Measurements from ENCODE around the gene SNX9.
"Not testable (repeated sequence)": the region's sequence is repeated elsewhere in the genome, so short reads cannot be mapped to it uniquely, and the experiment has no call there.

Gene SNX9

GRCh38 chr6:157911278-157911677, 88.2 kb downstream of the SNX9 start:
- Mint-ChIP-seq H3K27ac (no peak overlapping the region), H3K36me3 (ENCODE audit: low read depth) (peaks cover 68% of the 10 kb centered on the region), H3K9me3 (no peaks in the 10 kb centered on the region), H3K4me3 (no peak overlapping the region), H3K27me3 (no peaks in the 10 kb centered on the region), H3K4me1 (peaks cover 25% of the 10 kb centered on the region)
- DNase-seq (no peak), ATAC-seq (no peak)

- Mint-ChIP-seq H3K27ac (no peak overlapping the region), H3K4me1 (peaks cover 24% of the 10 kb centered on the region), H3K36me3 (ENCODE audit: low read depth) (peaks cover 68% of the 10 kb centered on the region), H3K9me3 (no peaks in the 10 kb centered on the region), H3K27me3 (no peaks in the 10 kb centered on the region), H3K4me3 (no peak overlapping the region)
- DNase-seq (no peak), ATAC-seq (no peak)
Observed at GRCh38 chr6:157911786-157912185, 88.7 kb downstream of the SNX9 start.

- peaks cover 67% of the 10 kb centered on the region for H3K36me3 Mint-ChIP-seq (ENCODE audit: low read depth)
- no peaks in the 10 kb centered on the region for H3K9me3 Mint-ChIP-seq
- DNase-seq (no peak), ATAC-seq (no peak)
- no peaks in the 10 kb centered on the region for H3K27me3 Mint-ChIP-seq
- no peak overlapping the region for H3K4me3 Mint-ChIP-seq
- peaks cover 23% of the 10 kb centered on the region for H3K4me1 Mint-ChIP-seq
- no peak overlapping the region for H3K27ac Mint-ChIP-seq
Observed at GRCh38 chr6:157912326-157912725, 89.3 kb downstream of the SNX9 start.

GRCh38 chr6:157921685-157922367, 98.8 kb downstream of the SNX9 start:
- H3K9me3 Mint-ChIP-seq = peaks cover 5% of the 10 kb centered on the region
- peak overlapping the region; percentile 18 for H3K27ac Mint-ChIP-seq
- H3K4me1 Mint-ChIP-seq = peaks cover 7% of the 10 kb centered on the region
- peaks cover 70% of the 10 kb centered on the region for H3K36me3 Mint-ChIP-seq (ENCODE audit: low read depth)
- H3K27me3 Mint-ChIP-seq = no peaks in the 10 kb centered on the region
- DNase-seq (no peak), ATAC-seq (no peak)
- no peak overlapping the region for H3K4me3 Mint-ChIP-seq

GRCh38 chr6:157925771-157926170, 102.7 kb downstream of the SNX9 start:
- DNase-seq (no peak), ATAC-seq (no peak)
- peaks cover 7% of the 10 kb centered on the region for H3K4me1 Mint-ChIP-seq
- no peak overlapping the region for H3K4me3 Mint-ChIP-seq
- H3K36me3 Mint-ChIP-seq (ENCODE audit: low read depth) = peaks cover 67% of the 10 kb centered on the region
- H3K27ac Mint-ChIP-seq = no peak overlapping the region
- no peaks in the 10 kb centered on the region for H3K27me3 Mint-ChIP-seq
- H3K9me3 Mint-ChIP-seq = no peaks in the 10 kb centered on the region

- Mint-ChIP-seq H3K27me3 (no peaks in the 10 kb centered on the region), H3K36me3 (ENCODE audit: low read depth) (peaks cover 63% of the 10 kb centered on the region), H3K27ac (no peak overlapping the region), H3K9me3 (no peaks in the 10 kb centered on the region), H3K4me1 (no peaks in the 10 kb centered on the region), H3K4me3 (no peak overlapping the region)
- ATAC-seq = no peak
- no peak for DNase-seq
Observed at GRCh38 chr6:157927011-157927410, 104.0 kb downstream of the SNX9 start.

GRCh38 chr6:157928428-157928827, 105.4 kb downstream of the SNX9 start:
- Mint-ChIP-seq H3K4me1 (no peaks in the 10 kb centered on the region), H3K36me3 (ENCODE audit: low read depth) (peaks cover 59% of the 10 kb centered on the region), H3K4me3 (no peak overlapping the region), H3K27ac (no peak overlapping the region), H3K27me3 (no peaks in the 10 kb centered on the region), H3K9me3 (no peaks in the 10 kb centered on the region)
- DNase-seq (no peak), ATAC-seq (no peak)

GRCh38 chr6:157929076-157929475, 106.0 kb downstream of the SNX9 start:
- H3K4me1 Mint-ChIP-seq = no peaks in the 10 kb centered on the region
- H3K36me3 Mint-ChIP-seq (ENCODE audit: low read depth) = peaks cover 56% of the 10 kb centered on the region
- no peaks in the 10 kb centered on the region for H3K27me3 Mint-ChIP-seq
- ATAC-seq = no peak
- DNase-seq = no peak
- H3K9me3 Mint-ChIP-seq = no peaks in the 10 kb centered on the region
- no peak overlapping the region for H3K4me3 Mint-ChIP-seq
- no peak overlapping the region for H3K27ac Mint-ChIP-seq

GRCh38 chr6:157929765-157930319, 106.8 kb downstream of the SNX9 start:
- Mint-ChIP-seq H3K4me1 (no peaks in the 10 kb centered on the region), H3K4me3 (no peak overlapping the region), H3K27ac (no peak overlapping the region), H3K9me3 (no peaks in the 10 kb centered on the region), H3K36me3 (ENCODE audit: low read depth) (peaks cover 52% of the 10 kb centered on the region), H3K27me3 (no peaks in the 10 kb centered on the region)
- ATAC-seq (no peak), DNase-seq (no peak)

GRCh38 chr6:157935786-157936185, 112.7 kb downstream of the SNX9 start:
- ATAC-seq (no peak), DNase-seq (no peak)
- no peak overlapping the region for H3K4me3 Mint-ChIP-seq
- H3K27me3 Mint-ChIP-seq = no peaks in the 10 kb centered on the region
- no peak overlapping the region for H3K27ac Mint-ChIP-seq
- peaks cover 10% of the 10 kb centered on the region for H3K4me1 Mint-ChIP-seq
- peaks cover 53% of the 10 kb centered on the region for H3K36me3 Mint-ChIP-seq (ENCODE audit: low read depth)
- no peaks in the 10 kb centered on the region for H3K9me3 Mint-ChIP-seq

- Mint-ChIP-seq H3K4me1 (peaks cover 18% of the 10 kb centered on the region), H3K4me3 (no peak overlapping the region), H3K9me3 (no peaks in the 10 kb centered on the region), H3K36me3 (ENCODE audit: low read depth) (peaks cover 56% of the 10 kb centered on the region), H3K27ac (no peak overlapping the region), H3K27me3 (no peaks in the 10 kb centered on the region)
- ATAC-seq (no peak), DNase-seq (no peak)
Observed at GRCh38 chr6:157937318-157937717, 114.3 kb downstream of the SNX9 start.

GRCh38 chr6:157937916-157938315, 114.9 kb downstream of the SNX9 start:
- Mint-ChIP-seq H3K9me3 (no peaks in the 10 kb centered on the region), H3K27ac (no peak overlapping the region), H3K4me1 (peaks cover 18% of the 10 kb centered on the region), H3K27me3 (no peaks in the 10 kb centered on the region), H3K36me3 (ENCODE audit: low read depth) (peaks cover 59% of the 10 kb centered on the region), H3K4me3 (no peak overlapping the region)
- ATAC-seq = no peak
- DNase-seq = no peak

- H3K27me3 Mint-ChIP-seq = not testable (repeated sequence)
Observed at GRCh38 chr6:157940375-157941036, 117.5 kb downstream of the SNX9 start.

GRCh38 chr6:157941101-157941863, 118.2 kb downstream of the SNX9 start:
- ATAC-seq (no peak), DNase-seq (no peak)
- Mint-ChIP-seq H3K27me3 (no peaks in the 10 kb centered on the region), H3K4me1 (peaks cover 43% of the 10 kb centered on the region), H3K36me3 (ENCODE audit: low read depth) (peaks cover 74% of the 10 kb centered on the region), H3K9me3 (no peaks in the 10 kb centered on the region), H3K4me3 (no peak overlapping the region), H3K27ac (peak overlapping the region; percentile 40)

More at GRCh38 chr6:157940375-157941036, 117.5 kb downstream of the SNX9 start:
- not testable (repeated sequence) for H3K4me3 Mint-ChIP-seq, H3K9me3 Mint-ChIP-seq, DNase-seq
- peak; percentile 42 for ATAC-seq
- peak overlapping the region; percentile 40 for H3K27ac Mint-ChIP-seq
- H3K36me3 Mint-ChIP-seq (ENCODE audit: low read depth) = peaks cover 70% of the 10 kb centered on the region
- H3K4me1 Mint-ChIP-seq = peaks cover 35% of the 10 kb centered on the region

GRCh38 chr6:157942351-157942750, 119.3 kb downstream of the SNX9 start:
- Mint-ChIP-seq H3K9me3 (no peaks in the 10 kb centered on the region), H3K4me3 (no peak overlapping the region), H3K27me3 (no peaks in the 10 kb centered on the region), H3K4me1 (peaks cover 52% of the 10 kb centered on the region), H3K36me3 (ENCODE audit: low read depth) (peaks cover 80% of the 10 kb centered on the region), H3K27ac (peak overlapping the region; percentile 21)
- ATAC-seq (no peak), DNase-seq (no peak)
